Caco-2 (cell line): ENCODE data around the gene ASCC1. TPM values are rescaled to one million over a fixed set of nuclear protein-coding genes. Genes with fewer than 3 reads are reported as not detected.
"Not testable (repeated sequence)": the region's sequence is repeated elsewhere in the genome, so short reads cannot be mapped to it uniquely, and the experiment has no call there.

Source experiments
- BruUV-seq: library from RNA; stranded (reverse); fragments of 400-500 nt; replicated peaks from 2 replicates; lab custom pipeline; 2021; lab: Mats Ljungman, UMichigan
- CTCF ChIA-PET: fragments of 300-600 bp; sonication (Branson Sonifier 250); formaldehyde crosslinking; loops from one replicate; lab custom pipeline; 2022; ENCODE audit warnings: antibody characterized with exemption; lab: Charles Lee
- POLR2A ChIA-PET: fragments of 300-600 bp; sonication (Branson Sonifier 250); formaldehyde crosslinking; loops from one replicate; lab custom pipeline; 2022; ENCODE audit warnings: antibody characterized with exemption; lab: Charles Lee
- DNase-seq, 2 experiments: peaks; one replicate each; pipeline versions ENCODE4 v3.0.0 to v3.0.0-alpha.2; 2020 to 2022
- H3K27me3 ChIP-seq: replicated peaks from 2 replicates; pipeline ENCODE4 v1.6.0; 2011; ENCODE audit warnings: low read length; ENCODE audit not compliant: control insufficient read depth, insufficient read depth
- H3K36me3 ChIP-seq: 2 replicates; pipeline ENCODE4 v1.5.1; 2011; ENCODE audit warnings: low read length; ENCODE audit not compliant: control insufficient read depth, insufficient read depth
- H3K4me1 ChIP-seq: fragments of 250-450 bp; sonication (Bioruptor Pico); 2 replicates; pipeline ENCODE4 v1.5.1; 2020; ENCODE audit warnings: mild to moderate bottlenecking
- H3K4me3 ChIP-seq: 2 replicates; pipeline ENCODE4 v1.5.1; 2011; ENCODE audit warnings: low read depth, mild to moderate bottlenecking, control low read depth, low read length
- H3K9me3 ChIP-seq: fragments of 250-450 bp; sonication (Bioruptor Pico); 2 replicates; pipeline ENCODE4 v1.5.1; 2020; ENCODE audit warnings: mild to moderate bottlenecking, moderate library complexity
- H3K27ac Mint-ChIP-seq: one replicate; pipeline ENCODE4 v1.8.0; 2022; ENCODE audit warnings: mixed read lengths; ENCODE audit not compliant: unreplicated experiment
- H3K27me3 Mint-ChIP-seq: one replicate; pipeline ENCODE4 v1.8.0; 2022; ENCODE audit warnings: mixed read lengths; ENCODE audit not compliant: insufficient read depth, unreplicated experiment
- H3K36me3 Mint-ChIP-seq: one replicate; pipeline ENCODE4 v1.8.0; 2022; ENCODE audit warnings: mild to moderate bottlenecking, mixed read lengths; ENCODE audit not compliant: insufficient read depth, unreplicated experiment
- H3K4me1 Mint-ChIP-seq: one replicate; pipeline ENCODE4 v1.8.0; 2022; ENCODE audit warnings: low read depth, mixed read lengths; ENCODE audit not compliant: unreplicated experiment
- H3K4me3 Mint-ChIP-seq: one replicate; pipeline ENCODE4 v1.8.0; 2022; ENCODE audit warnings: mild to moderate bottlenecking, moderate library complexity, mixed read lengths; ENCODE audit not compliant: unreplicated experiment
- H3K9me3 Mint-ChIP-seq: one replicate; pipeline ENCODE4 v1.8.0; 2022; ENCODE audit warnings: mixed read lengths; ENCODE audit not compliant: unreplicated experiment
- intact Hi-C: fragments of 100-400 bp; cut with micrococcal nuclease; formaldehyde crosslinking; loops from one replicate; pipeline ENCODE4 v1.10.0; 2022; ENCODE audit not compliant: unreplicated experiment
- total RNA-seq: library from RNA; stranded (reverse); gene quantifications from 2 replicates; pipeline ENCODE4 v1.2.3, GENCODE V29; 2022
- TF ChIP-seq, protein P1 (sequence below), 2 experiments: fragments of 200-600 bp in 1 of 2; IDR thresholded peaks; 1 replicate in 1 of 2; 2 replicates in 1 of 2; pipeline versions ENCODE4 v1.5.1 to v1.8.0; 2011 to 2022; ENCODE audit warnings: antibody characterized with exemption in 1 of 2, control low read depth in 1 of 2, inconsistent platforms in 1 of 2, low read depth in 1 of 2, low read length in 1 of 2, mild to moderate bottlenecking in 1 of 2, moderate library complexity in 1 of 2; ENCODE audit not compliant: insufficient read depth in 1 of 2, severe bottlenecking in 1 of 2, unreplicated experiment in 1 of 2

ASCC1 gene
- total RNA-seq, 1 experiment from 2014 or later, result 73.7 TPM

- Histone ChIP-seq H3K27me3 (no peaks in the 10 kb centered on the region), H3K4me3 (no peak overlapping the region), H3K4me1 (no peaks in the 10 kb centered on the region), H3K9me3 (no peaks in the 10 kb centered on the region), H3K36me3 (no peaks in the 10 kb centered on the region)
- Mint-ChIP-seq H3K4me3 (no peak overlapping the region), H3K27me3 (no peaks in the 10 kb centered on the region), H3K36me3 (peaks cover 9% of the 10 kb centered on the region), H3K9me3 (no peaks in the 10 kb centered on the region), H3K27ac (no peak overlapping the region), H3K4me1 (no peaks in the 10 kb centered on the region)
- ChIA-PET CTCF (interaction anchor here (0.5 kb wide), 1 partner anchor 45 kb away, joined by 7 read pairs; no protein-coding TSS in a partner anchor), POLR2A (no interaction called here)
- TF ChIP-seq, protein P1, sequence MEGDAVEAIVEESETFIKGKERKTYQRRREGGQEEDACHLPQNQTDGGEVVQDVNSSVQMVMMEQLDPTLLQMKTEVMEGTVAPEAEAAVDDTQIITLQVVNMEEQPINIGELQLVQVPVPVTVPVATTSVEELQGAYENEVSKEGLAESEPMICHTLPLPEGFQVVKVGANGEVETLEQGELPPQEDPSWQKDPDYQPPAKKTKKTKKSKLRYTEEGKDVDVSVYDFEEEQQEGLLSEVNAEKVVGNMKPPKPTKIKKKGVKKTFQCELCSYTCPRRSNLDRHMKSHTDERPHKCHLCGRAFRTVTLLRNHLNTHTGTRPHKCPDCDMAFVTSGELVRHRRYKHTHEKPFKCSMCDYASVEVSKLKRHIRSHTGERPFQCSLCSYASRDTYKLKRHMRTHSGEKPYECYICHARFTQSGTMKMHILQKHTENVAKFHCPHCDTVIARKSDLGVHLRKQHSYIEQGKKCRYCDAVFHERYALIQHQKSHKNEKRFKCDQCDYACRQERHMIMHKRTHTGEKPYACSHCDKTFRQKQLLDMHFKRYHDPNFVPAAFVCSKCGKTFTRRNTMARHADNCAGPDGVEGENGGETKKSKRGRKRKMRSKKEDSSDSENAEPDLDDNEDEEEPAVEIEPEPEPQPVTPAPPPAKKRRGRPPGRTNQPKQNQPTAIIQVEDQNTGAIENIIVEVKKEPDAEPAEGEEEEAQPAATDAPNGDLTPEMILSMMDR (IDR thresholded peaks at IDR 0.05; ENCODE audit: insufficient read depth in 1 of 2, low read depth in 1 of 2, low read length in 1 of 2, severe bottlenecking in 1 of 2, unreplicated experiment in 1 of 2), result no peak
- DNase-seq, result no peak
- intact Hi-C loops, result no loop called here
- BruUV-seq, result no TSS peak
Observed at GRCh38 chr10:72152286-72152685, 63.8 kb downstream of the ASCC1 start.

DNA sequence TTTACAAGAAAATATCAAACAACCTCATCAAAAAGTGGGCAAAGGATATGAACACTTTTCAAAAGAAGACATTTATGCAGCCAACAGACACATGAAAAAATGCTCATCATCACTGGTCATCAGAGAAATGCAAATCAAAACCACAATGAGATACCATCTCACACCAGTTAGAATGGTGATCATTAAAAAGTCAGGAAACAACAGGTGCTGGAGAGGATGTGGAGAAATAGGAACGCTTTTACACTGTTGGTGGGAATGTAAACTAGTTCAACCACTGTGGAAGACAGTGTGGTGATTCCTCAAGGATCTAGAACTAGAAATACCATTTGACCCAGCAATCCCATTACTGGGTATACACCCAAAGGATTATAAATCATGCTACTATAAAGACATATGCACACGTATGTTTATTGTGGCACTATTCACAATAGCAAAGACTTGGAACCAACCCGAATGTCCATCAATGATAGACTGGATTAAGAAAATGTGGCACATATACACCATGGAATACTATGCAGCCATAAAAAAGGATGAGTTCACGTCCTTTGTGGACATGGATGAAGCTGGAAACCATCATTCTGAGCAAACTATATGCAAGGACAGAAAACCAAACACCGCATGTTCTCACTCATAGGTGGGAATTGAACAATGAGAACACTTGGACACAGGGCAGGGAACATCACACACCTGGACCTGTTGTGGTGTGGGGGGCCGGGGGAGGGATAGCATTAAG is 65.2 kb downstream of the ASCC1 start:
- H3K4me3 Mint-ChIP-seq, H3K4me3 ChIP-seq, intact Hi-C loops, H3K9me3 ChIP-seq, H3K27ac Mint-ChIP-seq, H3K4me1 Mint-ChIP-seq, POLR2A ChIA-PET, DNase-seq, H3K36me3 ChIP-seq, H3K27me3 ChIP-seq, BruUV-seq, H3K4me1 ChIP-seq, H3K27me3 Mint-ChIP-seq, H3K36me3 Mint-ChIP-seq, H3K9me3 Mint-ChIP-seq: not testable (repeated sequence)
- CTCF ChIA-PET, result interaction anchor here (0.7 kb wide), 1 partner anchor 35 kb away, joined by 3 read pairs; no protein-coding TSS in a partner anchor

GRCh38 chr10:72147324-72147584 is 68.8 kb downstream of the ASCC1 start:
- H3K27ac Mint-ChIP-seq, H3K4me3 Mint-ChIP-seq, H3K27me3 Mint-ChIP-seq, DNase-seq, H3K36me3 Mint-ChIP-seq, POLR2A ChIA-PET, CTCF ChIA-PET, intact Hi-C loops, BruUV-seq, H3K4me1 ChIP-seq, H3K4me1 Mint-ChIP-seq, H3K4me3 ChIP-seq, H3K27me3 ChIP-seq, H3K9me3 ChIP-seq, H3K9me3 Mint-ChIP-seq, H3K36me3 ChIP-seq: not testable (repeated sequence)

GRCh38 chr10:72146559-72147323 is 69.3 kb downstream of the ASCC1 start:
- no peak overlapping the region for H3K4me3 ChIP-seq
- ChIA-PET POLR2A (no interaction called here), CTCF (no interaction called here)
- TF ChIP-seq, protein P1 (IDR thresholded peaks at IDR 0.05; ENCODE audit: insufficient read depth in 1 of 2, low read depth in 1 of 2, low read length in 1 of 2, severe bottlenecking in 1 of 2, unreplicated experiment in 1 of 2), result no peak
- intact Hi-C loops, result no loop called here
- H3K9me3 ChIP-seq, result no peaks in the 10 kb centered on the region
- Mint-ChIP-seq H3K27ac (no peak overlapping the region), H3K27me3 (no peaks in the 10 kb centered on the region), H3K9me3 (no peaks in the 10 kb centered on the region), H3K4me3 (no peak overlapping the region), H3K4me1 (peaks cover 8% of the 10 kb centered on the region), H3K36me3 (no peaks in the 10 kb centered on the region)
- DNase-seq, result no peak
- H3K36me3 ChIP-seq, result no peaks in the 10 kb centered on the region
- H3K4me1 ChIP-seq, result peaks cover 5% of the 10 kb centered on the region; the same call in 1 of the 2 replicates
- no peaks in the 10 kb centered on the region for H3K27me3 ChIP-seq
- BruUV-seq, result no TSS peak
